Common myeloid progenitor, CD34-positive (primary cell): Measurements from ENCODE around the gene APOE.
A peak's percentile ranks its signal among the peaks of the same experiment; 100 is the strongest.

Experiments
- CTCF ChIA-PET: fragments of 350-600 bp; sonication (Branson Sonifier 250); formaldehyde crosslinking; loops from one replicate; lab custom pipeline; 2021; ENCODE audit warnings: antibody characterized with exemption; lab: Charles Lee
- POLR2A ChIA-PET: fragments of 350-600 bp; sonication (Branson Sonifier 250); formaldehyde crosslinking; loops from one replicate; lab custom pipeline; 2021; ENCODE audit warnings: antibody characterized with exemption; lab: Charles Lee
- DNase-seq, 3 donors: peaks; one replicate each; pipeline versions ENCODE4 v3.0.0 to v3.0.0-alpha.2; 2013
- H3K27ac ChIP-seq, 2 experiments: 1 replicate in 1 of 2; 2 replicates in 1 of 2; pipeline ENCODE4 v1.7.0; 2013; ENCODE audit warnings: inconsistent platforms in 2 of 2, low read length in 2 of 2, mild to moderate bottlenecking in 2 of 2, low read depth in 1 of 2, moderate library complexity in 1 of 2; ENCODE audit not compliant: severe bottlenecking in 2 of 2, insufficient read depth in 1 of 2, poor library complexity in 1 of 2
- H3K27me3 ChIP-seq, 5 experiments: replicated peaks in 2 of 5; 1 replicate in 3 of 5; 2 replicates in 2 of 5; pipeline versions ENCODE4 v1.6.1 to v1.7.0; 2013; ENCODE audit warnings: low read length in 4 of 5, mild to moderate bottlenecking in 2 of 5, moderate library complexity in 2 of 5, inconsistent platforms in 1 of 5; ENCODE audit not compliant: insufficient read depth in 5 of 5, control insufficient read depth in 4 of 5
- H3K36me3 ChIP-seq, 4 experiments: 1 replicate in 2 of 4; 2 replicates in 2 of 4; pipeline versions ENCODE4 v1.6.1 to v1.7.0; 2013; ENCODE audit warnings: low read length in 3 of 4, control low read depth in 1 of 4, mild to moderate bottlenecking in 1 of 4; ENCODE audit not compliant: control insufficient read depth in 4 of 4, insufficient read depth in 4 of 4
- H3K4me1 ChIP-seq, 4 experiments: 1 replicate in 3 of 4; 2 replicates in 1 of 4; pipeline versions ENCODE4 v1.6.1 to v1.7.1; 2013; ENCODE audit warnings: low read length in 3 of 4, mild to moderate bottlenecking in 3 of 4, control low read depth in 1 of 4, inconsistent platforms in 1 of 4, moderate library complexity in 1 of 4; ENCODE audit not compliant: control insufficient read depth in 4 of 4, insufficient read depth in 4 of 4; ENCODE audit errors: control extremely low read depth in 1 of 4
- H3K4me3 ChIP-seq, 7 experiments: 1 replicate in 4 of 7; 2 replicates in 3 of 7; pipeline versions ENCODE4 v1.5.1 to v1.7.0; 2013; ENCODE audit warnings: mild to moderate bottlenecking in 7 of 7, low read length in 6 of 7, moderate library complexity in 6 of 7, inconsistent platforms in 2 of 7, low read depth in 2 of 7, control low read depth in 1 of 7; ENCODE audit not compliant: insufficient read depth in 4 of 7, control insufficient read depth in 1 of 7; ENCODE audit errors: extremely low read depth in 1 of 7
- H3K9me3 ChIP-seq, 5 experiments: 1 replicate in 4 of 5; 2 replicates in 1 of 5; pipeline versions ENCODE4 v1.6.1 to v1.7.1; 2013; ENCODE audit warnings: low read length in 4 of 5, mild to moderate bottlenecking in 2 of 5, inconsistent platforms in 1 of 5, low read depth in 1 of 5, moderate library complexity in 1 of 5; ENCODE audit not compliant: control insufficient read depth in 4 of 5, insufficient read depth in 2 of 5; ENCODE audit errors: control extremely low read depth in 1 of 5
- WGBS: methylation state at CpG from one replicate; pipeline ENCODE4 v1.1.5; 2013; ENCODE audit not compliant: insufficient coverage; 5-methylcytosine and 5-hydroxymethylcytosine counted together

APOE gene

GRCh38 chr19:44949550-44949949 lies 44.0 kb downstream of the APOE start:
- Histone ChIP-seq H3K4me1 (peaks cover 5 to 11% (median 8%) of the 10 kb centered on the region in 4 experiments), H3K27me3 (no peaks in the 10 kb centered on the region), H3K36me3 (peaks cover 0 to 12% (median 0%) of the 10 kb centered on the region in 4 experiments), H3K9me3 (no peaks in the 10 kb centered on the region), H3K4me3 (no peak overlapping the region), H3K27ac (no peak overlapping the region)
- ChIA-PET CTCF (interaction anchor here (2.2 to 10.4 kb wide), 3 partner anchors 37 to 55 kb away, joined by 7 to 102 read pairs (median 72); partner anchors contain the start of genes APOC1 and APOE), POLR2A (no interaction called here)
- DNase-seq, result no peak
- WGBS, result 87% methylated on average over 3 of the region's 9 CpGs

DNA sequence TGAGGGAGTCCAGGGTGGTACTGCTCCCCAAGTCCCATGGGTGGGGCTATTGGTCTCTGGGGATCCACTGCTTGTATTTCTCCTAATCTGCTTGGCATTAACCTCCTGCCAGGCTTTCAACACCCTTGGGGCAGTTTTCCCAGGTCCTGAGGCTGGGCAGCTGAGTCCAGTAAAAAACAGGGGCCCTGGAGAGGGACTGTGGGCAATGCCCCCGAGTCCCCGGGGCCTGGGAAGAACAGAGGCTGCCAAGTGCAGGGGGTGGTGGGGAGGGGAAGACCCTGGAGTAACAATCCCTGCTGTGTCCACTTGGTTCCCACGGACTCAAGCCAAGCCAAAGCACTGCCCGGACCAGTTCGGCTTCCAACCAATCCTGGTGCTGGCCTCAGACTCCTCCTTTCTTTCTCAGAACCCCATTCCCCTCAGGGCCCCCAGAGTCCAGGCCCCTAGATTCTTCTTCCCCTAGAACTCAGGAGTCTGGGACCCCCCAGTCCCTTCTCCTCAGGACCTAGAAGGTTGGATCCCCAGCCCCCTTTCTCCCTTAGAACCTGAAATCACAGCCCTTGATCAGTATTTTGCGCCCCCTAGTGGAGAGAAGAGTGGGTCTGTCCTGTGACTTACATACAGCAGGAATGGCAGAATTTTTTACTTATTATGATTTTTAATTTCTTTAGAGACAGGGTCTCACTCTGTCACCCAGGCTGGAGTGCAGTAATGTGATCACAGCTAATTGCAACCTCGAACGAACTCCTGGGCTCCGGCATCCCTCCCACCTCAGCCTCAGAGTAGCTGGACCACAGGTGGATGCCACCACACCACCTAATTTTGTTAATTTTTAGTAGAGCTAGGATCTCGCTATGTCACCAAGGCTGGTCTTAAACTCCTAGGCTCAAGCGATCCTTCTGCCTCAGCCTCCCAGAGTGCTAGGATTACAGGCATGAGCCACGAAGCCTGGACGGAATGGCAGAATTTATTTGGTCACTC lies 45.9 kb downstream of the APOE start:
- ChIA-PET CTCF (interaction anchor here (0.8 to 10.4 kb wide), 14 partner anchors 9 to 262 kb away, joined by 3 to 102 read pairs (median 5); partner anchors contain the start of genes APOC1 and APOE), POLR2A (no interaction called here)
- no peaks in the 10 kb centered on the region for H3K27me3 ChIP-seq
- H3K36me3 ChIP-seq, result peaks cover 0 to 12% (median 0%) of the 10 kb centered on the region in 4 experiments
- H3K4me1 ChIP-seq, result peaks cover 12 to 21% (median 18%) of the 10 kb centered on the region in 4 experiments
- no peaks in the 10 kb centered on the region for H3K9me3 ChIP-seq
- DNase-seq, result peak; percentile 81 to 90 (median 85)
- 85% methylated on average over 9 of the region's 13 CpGs for WGBS
- H3K4me3 ChIP-seq, result no peak overlapping the region
- no peak overlapping the region for H3K27ac ChIP-seq

- POLR2A ChIA-PET, result interaction anchor here (0.6 kb wide), 1 partner anchor 138 kb away, joined by 5 read pairs; no protein-coding TSS in a partner anchor
- CTCF ChIA-PET, result interaction anchor here (1.0 to 10.4 kb wide), 6 partner anchors 8 to 231 kb away, joined by 3 to 102 read pairs (median 4); partner anchors contain the start of genes APOC1, APOC2 and APOE
- Histone ChIP-seq H3K27ac (peak overlapping the region; percentile 91 to 95), H3K36me3 (peaks cover 0 to 12% (median 3%) of the 10 kb centered on the region in 4 experiments), H3K27me3 (no peaks in the 10 kb centered on the region), H3K9me3 (no peaks in the 10 kb centered on the region), H3K4me3 (peak overlapping the region; percentile 72 to 100 (median 97)), H3K4me1 (peaks cover 14 to 36% (median 30%) of the 10 kb centered on the region in 4 experiments)
- DNase-seq, result no peak
- WGBS, result 23% methylated on average over 6 of the region's 13 CpGs
Observed at GRCh38 chr19:44954278-44954648, 48.7 kb downstream of the APOE start.

- no peaks in the 10 kb centered on the region for H3K27me3 ChIP-seq
- H3K36me3 ChIP-seq, result peaks cover 0 to 11% (median 4%) of the 10 kb centered on the region in 4 experiments
- peaks cover 14 to 36% (median 30%) of the 10 kb centered on the region in 4 experiments for H3K4me1 ChIP-seq
- no peaks in the 10 kb centered on the region for H3K9me3 ChIP-seq
- DNase-seq, result peak; percentile 97 to 99 (median 99)
- 0% methylated on average over 53 of the region's 65 CpGs for WGBS
- H3K4me3 ChIP-seq, result peak within 1 kb of the TSS; percentile 72 to 100 (median 97)
- peak within 1 kb of the TSS; percentile 91 to 95 for H3K27ac ChIP-seq
- POLR2A ChIA-PET, result interaction anchor here (0.6 to 1.3 kb wide), 2 partner anchors 47 to 137 kb away, joined by 3 to 5 read pairs; no protein-coding TSS in a partner anchor
- CTCF ChIA-PET, result interaction anchor here (1.0 to 10.4 kb wide), 6 partner anchors 9 to 231 kb away, joined by 3 to 102 read pairs (median 4); partner anchors contain the start of genes APOC1, APOC2 and APOE
Observed at GRCh38 chr19:44954649-44955504, 49.3 kb downstream of the APOE start, which contains the start of gene CLPTM1. Gene CLPTM1 (plus strand): TSS chr19:44955380. CDS start chr19:44955396, 16 bp downstream.

DNA sequence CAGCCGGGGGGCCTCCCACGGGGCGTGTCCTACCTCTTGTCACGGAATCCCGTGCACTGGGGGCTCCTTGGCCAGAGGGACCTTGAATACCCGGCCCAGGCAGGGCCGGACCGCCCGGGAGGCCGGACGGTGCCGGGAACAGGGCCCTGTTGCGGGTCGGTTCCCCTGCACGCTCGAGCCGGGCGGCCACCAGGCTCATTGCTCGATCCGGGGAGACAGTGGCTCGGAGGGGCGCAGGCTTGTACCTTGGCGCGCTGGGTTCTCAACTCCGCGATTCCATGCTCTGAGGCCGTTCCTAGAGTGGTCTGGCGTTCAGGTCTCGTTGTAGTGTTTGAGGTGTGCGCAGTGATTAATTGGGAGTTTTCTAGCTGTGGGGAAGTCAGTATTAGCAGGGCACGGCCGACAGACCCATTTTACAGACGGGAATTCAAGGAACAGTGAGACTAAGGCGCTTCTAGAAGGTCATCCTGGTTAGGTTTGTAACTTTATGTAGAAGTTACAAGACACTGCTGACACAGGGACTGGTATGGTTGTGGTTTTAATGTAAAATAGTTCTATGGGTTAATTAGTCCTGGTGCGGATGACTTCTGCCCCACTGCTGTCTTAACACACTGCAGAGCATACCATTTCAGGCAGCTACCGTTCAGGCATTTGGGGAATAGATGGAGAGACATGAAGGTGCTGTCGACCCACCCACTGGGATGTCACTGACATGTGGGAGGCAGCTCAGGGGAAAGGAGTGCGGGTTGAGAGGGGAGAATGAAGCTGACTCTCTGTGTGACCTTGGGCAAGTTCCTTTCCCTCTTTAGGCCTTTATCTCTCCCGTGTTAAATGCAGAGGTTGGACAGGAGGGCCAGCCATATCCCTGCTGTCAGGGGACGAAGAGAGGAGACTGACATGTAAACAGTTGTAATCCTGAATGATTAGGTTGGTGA lies 50.2 kb downstream of the APOE start:
- ChIA-PET CTCF (interaction anchor here (1.2 to 10.4 kb wide), 3 partner anchors 45 to 53 kb away, joined by 4 to 102 read pairs (median 4); partner anchors contain the start of gene APOE), POLR2A (interaction anchor here (0.5 to 1.3 kb wide), 2 partner anchors 46 to 125 kb away, joined by 3 to 4 read pairs; no protein-coding TSS in a partner anchor)
- WGBS, result 13% methylated on average over 25 of the region's 40 CpGs
- Histone ChIP-seq H3K4me1 (peaks cover 14 to 36% (median 30%) of the 10 kb centered on the region in 4 experiments), H3K27ac (peak overlapping the region; percentile 91 to 95), H3K9me3 (no peaks in the 10 kb centered on the region), H3K4me3 (peak overlapping the region; percentile 72 to 100 (median 93)), H3K36me3 (peaks cover 0 to 20% (median 4%) of the 10 kb centered on the region in 4 experiments), H3K27me3 (no peaks in the 10 kb centered on the region)
- DNase-seq, result no peak
